HG02798 (cell line): ENCODE results near the gene MGRN1.

ENCODE experiments used
- ATAC-seq: cut with Tn5 transposase; IDR thresholded peaks from one replicate; pipeline ENCODE4 v1.9.1; 2021; ENCODE audit warnings: mild to moderate bottlenecking; ENCODE audit not compliant: unreplicated experiment, poor library complexity

MGRN1 gene

GRCh38 chr16:4694642-4695451 is 70.2 kb downstream of the MGRN1 start:
- no peak for ATAC-seq

DNA sequence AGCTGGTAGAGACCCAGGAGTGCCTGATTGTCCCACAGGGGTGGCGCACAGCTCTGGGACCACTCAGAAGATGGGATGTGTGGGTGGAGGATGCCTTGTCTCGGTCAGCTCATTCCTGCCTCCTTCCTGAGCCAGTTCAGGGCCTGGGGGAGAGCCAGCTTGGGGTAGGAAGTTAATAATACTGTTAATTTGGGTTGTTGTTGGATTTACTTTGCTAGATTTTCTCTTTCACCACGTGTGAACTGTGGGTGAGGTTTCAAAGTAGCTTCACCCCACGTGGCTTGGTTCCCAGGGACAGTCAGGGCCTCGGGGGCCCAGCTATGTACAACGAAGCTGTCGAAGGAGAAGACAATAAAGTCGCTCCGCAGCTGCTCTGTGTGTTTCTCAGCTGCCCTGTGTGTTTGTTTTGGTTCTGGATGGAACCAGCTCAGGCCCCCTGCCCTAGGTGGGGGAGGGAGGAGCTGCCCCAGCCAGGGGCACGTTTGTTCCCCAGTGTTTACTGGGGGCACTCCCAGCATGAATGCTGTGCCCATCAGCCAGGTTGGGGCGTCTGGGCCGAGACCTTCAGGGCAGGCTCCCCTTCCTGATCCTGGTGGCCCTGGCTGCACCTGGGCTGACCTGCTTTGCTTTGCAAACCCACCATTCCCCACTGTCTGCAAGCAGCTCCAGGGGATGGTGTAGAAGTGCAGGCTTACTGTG is 71.0 kb downstream of the MGRN1 start:
- no peak for ATAC-seq

DNA sequence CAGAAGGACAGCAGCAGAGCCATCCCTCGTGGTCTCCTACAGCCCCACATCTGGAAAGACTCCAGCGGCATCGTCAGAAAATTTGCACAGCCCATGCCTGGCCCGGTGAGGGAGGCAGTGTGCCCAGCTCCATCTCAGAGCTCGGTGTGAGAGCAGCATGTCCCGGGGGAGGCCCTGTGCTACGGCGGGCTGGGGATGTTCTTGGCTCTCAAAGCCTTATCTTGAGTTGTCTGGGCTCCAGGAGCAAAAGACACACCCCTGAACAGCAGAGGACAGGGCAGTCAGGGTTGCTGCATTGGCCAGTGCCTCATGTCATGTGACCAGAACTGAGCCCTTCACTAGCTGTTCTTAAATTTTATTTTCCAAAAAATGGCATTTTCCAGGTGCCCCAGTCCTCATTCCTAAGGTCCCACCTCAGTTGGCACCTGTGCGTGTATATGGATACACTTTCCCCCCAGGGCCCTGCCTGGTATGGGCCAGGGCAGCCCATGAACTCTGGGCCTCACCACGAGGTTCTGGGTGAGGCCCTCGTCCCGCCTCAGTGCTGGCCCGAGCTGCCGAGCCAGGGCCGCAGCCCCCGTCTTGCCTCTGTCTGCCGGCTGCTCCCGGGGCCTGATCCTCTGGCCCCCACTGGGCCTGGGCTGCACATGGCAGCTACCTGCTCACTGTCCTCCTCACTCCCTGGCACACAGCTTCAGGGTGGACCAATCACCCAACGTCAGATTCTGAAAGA is 71.7 kb downstream of the MGRN1 start:
- ATAC-seq, result no peak

GRCh38 chr16:4696905-4697847 is 72.5 kb downstream of the MGRN1 start:
- no peak for ATAC-seq

- no peak for ATAC-seq
These were observed 73.2 kb downstream of the MGRN1 start for GRCh38 chr16:4697848-4698291.

DNA sequence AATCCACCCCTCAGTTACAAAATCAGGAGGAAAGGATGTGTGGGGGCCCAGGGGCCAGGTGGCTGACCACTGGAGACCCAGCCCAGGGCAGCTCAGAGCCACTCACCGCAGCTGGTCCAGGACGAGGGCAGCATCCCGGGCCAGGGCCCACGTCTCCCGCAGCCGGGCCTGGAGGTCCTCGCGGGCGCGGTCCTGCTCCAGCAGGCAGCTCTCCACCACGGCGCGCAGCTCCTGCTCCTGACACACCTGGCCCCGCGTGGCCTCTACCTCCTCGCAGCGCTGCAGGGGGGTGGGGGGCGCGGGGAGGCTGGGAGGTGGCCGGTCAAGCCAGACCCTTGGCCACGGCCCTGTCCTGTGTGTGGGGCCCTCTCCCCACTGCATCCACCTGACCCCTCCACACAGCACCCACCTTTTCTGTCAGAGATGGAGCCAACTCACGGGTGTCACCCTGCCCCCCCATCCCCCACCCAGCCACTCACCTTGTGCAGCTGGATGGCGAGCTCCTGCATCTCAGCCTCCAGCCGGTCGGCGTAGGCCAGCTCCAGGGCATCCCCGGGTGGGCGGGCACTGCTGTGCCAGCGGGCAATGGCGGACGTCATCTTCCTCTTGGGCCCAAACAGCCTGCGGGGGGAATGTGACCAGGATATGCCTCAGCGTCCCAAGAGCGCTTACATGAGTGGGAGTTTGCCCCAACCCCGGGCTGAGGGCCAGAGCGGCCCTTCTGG is 73.9 kb downstream of the MGRN1 start:
- ATAC-seq, result no peak

GRCh38 chr16:4699046-4699556 is 74.5 kb downstream of the MGRN1 start:
- no peak for ATAC-seq

DNA sequence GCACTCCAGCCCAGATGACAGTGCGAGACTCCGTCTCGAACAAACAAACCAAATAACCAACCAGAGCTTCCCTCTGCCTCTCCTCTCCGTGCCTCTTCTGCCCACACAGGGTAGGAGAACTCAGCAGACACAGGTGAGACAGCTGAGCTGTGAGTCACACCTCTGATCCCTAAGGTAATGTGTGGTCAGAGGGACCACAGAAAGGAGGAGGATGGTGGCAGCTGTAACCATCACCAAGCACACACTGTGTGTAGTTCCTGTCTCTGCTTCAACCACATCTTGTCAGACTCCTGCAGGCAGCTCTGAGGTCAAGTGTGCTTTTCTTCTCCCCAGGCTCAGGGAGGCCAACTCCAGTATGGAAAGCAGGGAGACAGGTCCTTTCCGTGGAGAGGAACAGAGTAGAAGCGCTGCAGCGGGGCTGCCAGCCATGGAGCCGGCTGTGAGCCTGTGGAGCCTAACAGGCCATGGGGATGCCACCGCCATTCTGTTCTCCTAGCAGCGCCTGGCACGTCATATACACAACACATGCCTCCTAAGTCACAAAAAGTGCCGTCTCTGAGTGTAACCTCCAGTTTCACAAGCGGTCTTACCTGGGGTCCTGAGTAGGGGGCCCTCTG is 75.9 kb downstream of the MGRN1 start:
- ATAC-seq, result no peak

- no peak for ATAC-seq
These were observed 76.5 kb downstream of the MGRN1 start for GRCh38 chr16:4700997-4701743.

DNA sequence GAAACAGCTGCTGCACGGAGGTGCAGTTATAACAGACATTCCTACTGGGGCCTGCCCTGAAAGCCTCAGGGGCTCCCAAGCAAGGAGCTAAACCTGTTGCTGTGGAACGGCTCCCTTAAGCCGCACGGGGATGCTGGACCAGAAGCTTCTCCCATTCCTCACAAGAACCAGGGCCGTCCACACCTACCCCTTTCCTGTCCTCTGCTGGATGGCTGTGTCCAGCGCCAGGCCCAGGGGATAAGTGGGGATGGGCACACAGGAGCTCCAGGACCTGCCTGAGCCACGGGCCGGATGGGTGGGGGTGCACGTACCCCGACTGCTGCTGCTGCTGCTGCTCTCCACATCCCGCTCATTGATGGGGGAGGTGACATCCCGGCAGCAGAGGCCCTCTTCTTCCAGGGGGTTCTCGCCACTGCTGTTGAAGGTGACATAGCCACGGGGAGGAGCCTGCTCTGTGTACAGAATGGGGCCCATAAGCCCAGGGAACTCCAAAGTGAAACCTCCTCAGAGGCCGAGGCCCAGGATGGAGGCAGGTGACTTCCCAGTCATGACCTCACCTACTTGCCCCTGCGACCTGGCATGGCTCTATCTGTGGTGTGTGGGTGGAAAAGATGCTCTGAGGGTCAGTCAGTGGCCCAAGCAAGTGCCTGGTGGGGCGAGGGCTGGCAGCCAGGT is 77.3 kb downstream of the MGRN1 start:
- ATAC-seq, result no peak

DNA sequence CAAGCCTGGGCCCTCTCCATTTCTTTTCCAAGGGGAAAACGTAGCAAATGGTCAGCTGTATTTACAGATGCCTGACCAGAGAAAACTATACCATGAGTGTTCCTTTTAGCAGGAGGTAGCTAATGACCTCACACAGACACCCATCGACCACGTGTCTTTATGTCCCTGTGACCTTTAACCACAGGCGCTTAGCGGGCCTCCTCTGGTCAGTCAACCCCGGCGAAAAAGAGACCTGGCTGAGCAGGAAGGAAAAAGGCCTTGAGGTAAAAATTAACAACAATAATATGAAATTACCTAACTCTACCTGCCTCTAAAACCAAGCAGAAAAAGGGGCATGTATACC is 77.8 kb downstream of the MGRN1 start:
- ATAC-seq, result no peak

DNA sequence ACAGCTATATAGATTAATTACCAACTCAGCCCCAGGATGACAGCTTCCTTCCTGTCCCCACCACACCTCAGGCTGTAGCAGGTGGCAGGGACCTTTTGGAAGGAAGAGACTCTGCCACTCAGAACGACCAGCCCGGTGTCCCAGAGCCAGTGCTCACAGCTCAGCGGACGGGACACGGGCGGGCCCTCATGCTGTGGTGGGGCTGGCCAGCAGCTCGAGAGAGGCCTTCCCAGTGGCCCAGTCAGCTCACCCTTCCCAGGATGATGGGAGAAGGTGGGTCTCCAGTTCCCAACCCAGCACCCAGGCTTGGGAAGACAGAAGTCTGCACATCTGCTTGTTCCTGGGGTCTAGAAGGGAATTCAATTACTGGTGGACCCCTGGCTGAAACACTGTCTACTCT is 79.3 kb downstream of the MGRN1 start:
- ATAC-seq, result no peak

- no peak for ATAC-seq
These were observed 79.9 kb downstream of the MGRN1 start for GRCh38 chr16:4704491-4704890.

DNA sequence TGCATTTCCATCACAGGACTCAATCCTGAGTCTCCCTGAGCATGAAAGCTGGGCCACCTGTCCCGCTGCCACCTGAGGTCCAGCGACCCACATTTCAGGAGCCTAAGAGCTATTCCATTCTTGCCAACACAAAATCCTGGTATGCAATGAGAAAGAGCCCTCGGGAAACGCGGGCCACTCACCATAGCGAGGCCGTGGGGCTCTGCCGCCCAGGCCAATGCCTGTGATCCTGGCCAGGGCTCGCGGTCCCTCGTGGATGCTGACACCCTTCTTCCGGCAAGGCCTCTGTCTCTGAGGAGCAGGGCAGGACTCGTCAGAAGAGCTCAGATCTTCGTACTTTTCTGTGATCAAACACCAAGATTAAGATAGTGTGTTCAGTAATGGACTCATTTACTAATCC is 80.3 kb downstream of the MGRN1 start:
- no peak for ATAC-seq

DNA sequence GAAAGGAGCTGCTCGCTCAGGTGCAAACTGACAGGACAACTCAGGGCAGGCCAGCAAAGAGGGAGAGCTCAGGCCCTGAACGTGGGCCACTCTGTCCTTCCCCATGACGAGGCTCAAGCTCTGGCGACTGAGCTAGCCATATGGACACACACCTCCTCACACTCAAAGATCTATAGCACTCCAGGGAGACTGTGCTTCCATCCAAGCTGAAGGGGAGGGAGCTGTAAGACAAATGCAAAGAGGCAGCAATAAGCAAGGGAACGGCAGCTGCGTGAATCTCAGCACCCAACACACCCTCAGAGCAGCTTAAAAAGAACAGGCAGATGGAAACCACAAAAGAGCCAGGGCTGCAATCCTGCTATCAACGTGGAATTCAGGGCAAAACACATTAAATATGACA is 82.2 kb downstream of the MGRN1 start:
- no peak for ATAC-seq

DNA sequence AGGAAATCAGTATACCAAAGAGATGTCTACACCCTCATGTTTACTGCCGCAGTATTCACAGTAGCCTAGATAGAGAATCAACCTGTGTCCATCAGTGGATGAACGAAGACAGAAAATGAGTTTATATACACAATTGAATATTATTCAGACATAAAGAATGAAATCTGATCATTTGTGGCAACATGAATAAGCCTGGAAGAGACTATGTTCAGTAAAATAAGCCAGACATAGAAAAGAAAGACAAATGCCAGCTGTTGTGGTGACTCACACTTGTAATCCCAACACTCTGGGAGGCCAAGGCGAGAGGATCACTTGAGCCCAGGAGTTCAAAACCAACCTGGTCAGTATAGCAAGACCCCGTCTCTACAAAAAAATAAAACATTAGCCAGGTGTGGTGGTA is 84.9 kb downstream of the MGRN1 start:
- ATAC-seq, result no peak

- ATAC-seq, result no peak
These were observed 89.3 kb downstream of the MGRN1 start for GRCh38 chr16:4713663-4714501.
